Right lobe of liver (tissue), 4 donors: ENCODE results near the gene TMEM114.

Experiments used
- CTCF ChIP-seq, 4 donors: fragments of 200-600 bp in 3 of 4; fragments of 450-650 bp in 1 of 4; IDR thresholded peaks; one replicate each; pipeline versions ENCODE4 v1.5.1 to v1.8.0; 2016 to 2022; ENCODE audit warnings: antibody characterized with exemption in 4 of 4, mild to moderate bottlenecking in 2 of 4
- POLR2A ChIP-seq: fragments of 450-650 bp; IDR thresholded peaks from one replicate; pipeline ENCODE4 v1.6.1; 2017; ENCODE audit warnings: antibody characterized with exemption, mild to moderate bottlenecking
- donor health status: DM: no; HTN: no; CAD: no.
- donor health status: DM: no; HTN: no; CAD: no.
- donor health status: DM: no; HTN: yes; CAD: no.

GRCh38 chr16:8625491-8626087, 35.3 kb upstream of the TMEM114 start:
- TF ChIP-seq POLR2A (no peak), CTCF (IDR thresholded peaks at IDR 0.05) (no peak)
